Measurements from ENCODE around the gene SCAF4. TPM values are rescaled to one million over a fixed set of nuclear protein-coding genes. Genes with fewer than 3 reads are reported as not detected.

Gene SCAF4
- total and polyA plus RNA-seq, 10 of the 15 experiments (the other 5 are each of a cell fraction or from before 2014, with no cell fraction given), result 4.3 to 49.3 (median 16.0) TPM

DNA sequence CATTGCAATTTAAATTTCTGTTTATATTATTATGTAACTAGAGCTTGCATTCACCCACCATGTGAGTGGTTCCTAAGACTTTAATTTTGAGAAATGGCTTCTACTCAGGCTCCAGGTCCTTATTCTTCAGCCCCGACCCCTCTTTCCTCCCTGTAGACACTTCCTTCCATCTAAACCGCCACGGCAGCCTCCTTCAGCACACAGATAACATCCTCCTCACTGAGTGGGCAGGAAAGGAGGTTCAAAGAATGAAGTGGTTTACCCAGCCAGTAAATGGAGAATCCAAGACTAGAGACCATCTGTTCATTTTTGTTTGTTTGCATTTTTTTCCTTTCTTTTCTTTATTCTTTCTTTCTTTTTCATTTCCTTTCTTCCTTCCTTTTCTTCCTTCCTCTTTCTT lies 109.5 kb downstream of the SCAF4 start (continued):
- no peak for TF ChIP-seq ASH2L (IDR thresholded peaks at IDR 0.05; ENCODE audit: borderline replicate concordance, low read depth)
- no peak for TF ChIP-seq MTA3 (IDR thresholded peaks at IDR 0.05; ENCODE audit: borderline replicate concordance, low read length)
- no peak for TF ChIP-seq MEF2B (IDR thresholded peaks at IDR 0.05; ENCODE audit: partially characterized antibody, poor library complexity, severe bottlenecking)
- no peak for TF ChIP-seq NFXL1 (IDR thresholded peaks at IDR 0.05; ENCODE audit: borderline replicate concordance)
- no peak for TF ChIP-seq SMAD1 (IDR thresholded peaks at IDR 0.05; ENCODE audit: low read depth, partially characterized antibody)
- TF ChIP-seq ZSCAN29 (IDR thresholded peaks at IDR 0.05), result no peak
- TF ChIP-seq, protein P1, sequence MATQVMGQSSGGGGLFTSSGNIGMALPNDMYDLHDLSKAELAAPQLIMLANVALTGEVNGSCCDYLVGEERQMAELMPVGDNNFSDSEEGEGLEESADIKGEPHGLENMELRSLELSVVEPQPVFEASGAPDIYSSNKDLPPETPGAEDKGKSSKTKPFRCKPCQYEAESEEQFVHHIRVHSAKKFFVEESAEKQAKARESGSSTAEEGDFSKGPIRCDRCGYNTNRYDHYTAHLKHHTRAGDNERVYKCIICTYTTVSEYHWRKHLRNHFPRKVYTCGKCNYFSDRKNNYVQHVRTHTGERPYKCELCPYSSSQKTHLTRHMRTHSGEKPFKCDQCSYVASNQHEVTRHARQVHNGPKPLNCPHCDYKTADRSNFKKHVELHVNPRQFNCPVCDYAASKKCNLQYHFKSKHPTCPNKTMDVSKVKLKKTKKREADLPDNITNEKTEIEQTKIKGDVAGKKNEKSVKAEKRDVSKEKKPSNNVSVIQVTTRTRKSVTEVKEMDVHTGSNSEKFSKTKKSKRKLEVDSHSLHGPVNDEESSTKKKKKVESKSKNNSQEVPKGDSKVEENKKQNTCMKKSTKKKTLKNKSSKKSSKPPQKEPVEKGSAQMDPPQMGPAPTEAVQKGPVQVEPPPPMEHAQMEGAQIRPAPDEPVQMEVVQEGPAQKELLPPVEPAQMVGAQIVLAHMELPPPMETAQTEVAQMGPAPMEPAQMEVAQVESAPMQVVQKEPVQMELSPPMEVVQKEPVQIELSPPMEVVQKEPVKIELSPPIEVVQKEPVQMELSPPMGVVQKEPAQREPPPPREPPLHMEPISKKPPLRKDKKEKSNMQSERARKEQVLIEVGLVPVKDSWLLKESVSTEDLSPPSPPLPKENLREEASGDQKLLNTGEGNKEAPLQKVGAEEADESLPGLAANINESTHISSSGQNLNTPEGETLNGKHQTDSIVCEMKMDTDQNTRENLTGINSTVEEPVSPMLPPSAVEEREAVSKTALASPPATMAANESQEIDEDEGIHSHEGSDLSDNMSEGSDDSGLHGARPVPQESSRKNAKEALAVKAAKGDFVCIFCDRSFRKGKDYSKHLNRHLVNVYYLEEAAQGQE (IDR thresholded peaks at IDR 0.05; ENCODE audit: low read depth, low read length), result no peak
- TF ChIP-seq, protein P2, sequence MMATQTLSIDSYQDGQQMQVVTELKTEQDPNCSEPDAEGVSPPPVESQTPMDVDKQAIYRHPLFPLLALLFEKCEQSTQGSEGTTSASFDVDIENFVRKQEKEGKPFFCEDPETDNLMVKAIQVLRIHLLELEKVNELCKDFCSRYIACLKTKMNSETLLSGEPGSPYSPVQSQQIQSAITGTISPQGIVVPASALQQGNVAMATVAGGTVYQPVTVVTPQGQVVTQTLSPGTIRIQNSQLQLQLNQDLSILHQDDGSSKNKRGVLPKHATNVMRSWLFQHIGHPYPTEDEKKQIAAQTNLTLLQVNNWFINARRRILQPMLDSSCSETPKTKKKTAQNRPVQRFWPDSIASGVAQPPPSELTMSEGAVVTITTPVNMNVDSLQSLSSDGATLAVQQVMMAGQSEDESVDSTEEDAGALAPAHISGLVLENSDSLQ (IDR thresholded peaks at IDR 0.05), result no peak
- no peak for TF ChIP-seq NBN (IDR thresholded peaks at IDR 0.05)

Small RNA genes lying within 50 kb of the gene (small RNA-seq; reads per million reads assigned to genes)
- gene RF01241, result not detected

Other genes with a start within 250 kb of the SCAF4 start
- gene SOD1, start 72.4 kb downstream of the SCAF4 start, total RNA-seq (2014; rRNA removed), result 171 and 193 TPM in 2 replicates
- gene SOD1, start 72.4 kb downstream of the SCAF4 start, total RNA-seq (2014; rRNA removed; fragmentation: Illumina TruSeq; extraction: Trizol), result 265 and 275 TPM in 2 replicates
- gene SOD1, start 72.4 kb downstream of the SCAF4 start, total RNA-seq (2021), result 213 and 226 TPM in 2 replicates
- 352 and 405 TPM in 2 replicates for gene SOD1, start 72.4 kb downstream of the SCAF4 start, polyA plus RNA-seq (2011; rRNA removed)
- 242 and 261 TPM in 2 replicates for gene SOD1, start 72.4 kb downstream of the SCAF4 start, polyA plus RNA-seq (2014; fragmentation: Illumina TruSeq; extraction: Trizol)
- 100 to 1,000 TPM; 655 to 710 TPM for gene SOD1, start 72.4 kb downstream of the SCAF4 start, polyA plus RNA-seq (2014; fragmentation: Nextera tagmentation; extraction: Ambion mirVana)
- gene SOD1, start 72.4 kb downstream of the SCAF4 start, polyA plus RNA-seq (2014; rRNA removed), result 205 and 220 TPM in 2 replicates
- gene SOD1, start 72.4 kb downstream of the SCAF4 start, polyA plus RNA-seq (2016; fragmentation: Nextera tagmentation; extraction: Ambion mirVana), result 100 to 1,000 TPM; 473 to 502 TPM
- not detected in 2 replicates for gene HUNK, start 140.9 kb upstream of the SCAF4 start, total RNA-seq (2014; rRNA removed)
- gene HUNK, start 140.9 kb upstream of the SCAF4 start, total RNA-seq (2014; rRNA removed; fragmentation: Illumina TruSeq; extraction: Trizol), result under 0.01 TPM in 1 of 2 replicates, not detected in the other
- 0.03 TPM in 1 of 2 replicates, not detected in the other for gene HUNK, start 140.9 kb upstream of the SCAF4 start, total RNA-seq (2021)
- 0.10 and 0.14 TPM in 2 replicates for gene HUNK, start 140.9 kb upstream of the SCAF4 start, polyA plus RNA-seq (2011; rRNA removed)
- not detected in 2 replicates for gene HUNK, start 140.9 kb upstream of the SCAF4 start, polyA plus RNA-seq (2014; fragmentation: Illumina TruSeq; extraction: Trizol)
- gene HUNK, start 140.9 kb upstream of the SCAF4 start, polyA plus RNA-seq (2014; fragmentation: Nextera tagmentation; extraction: Ambion mirVana), result not detected
- 0.01 TPM in 1 of 2 replicates, not detected in the other for gene HUNK, start 140.9 kb upstream of the SCAF4 start, polyA plus RNA-seq (2014; rRNA removed)
- not detected for gene HUNK, start 140.9 kb upstream of the SCAF4 start, polyA plus RNA-seq (2016; fragmentation: Nextera tagmentation; extraction: Ambion mirVana)